DMS153 treated with DMSO at 0.1 percent for 48 hours (cell line): ENCODE results near the gene HMGB4.

Experiments
- DNase-seq: peaks from one replicate; lab custom pipeline; 2025; ENCODE audit not compliant: unreplicated experiment; lab: John Stamatoyannopoulos, UW

Gene HMGB4

GRCh38 chr1:33846861-33847260, 17.0 kb upstream of the HMGB4 start:
- no peak for DNase-seq

- DNase-seq: no peak
Observed at GRCh38 chr1:33848205-33848937, 15.5 kb upstream of the HMGB4 start.

GRCh38 chr1:33849211-33849610, 14.7 kb upstream of the HMGB4 start:
- no peak for DNase-seq

- no peak for DNase-seq
Observed at GRCh38 chr1:33850481-33850880, 13.4 kb upstream of the HMGB4 start.

GRCh38 chr1:33852711-33853110, 11.2 kb upstream of the HMGB4 start:
- DNase-seq: no peak

GRCh38 chr1:33853431-33853830, 10.4 kb upstream of the HMGB4 start:
- DNase-seq: no peak

GRCh38 chr1:33854091-33854490, 9.8 kb upstream of the HMGB4 start:
- DNase-seq: no peak

- DNase-seq: no peak
Observed at GRCh38 chr1:33860671-33861070, 3.2 kb upstream of the HMGB4 start.

- no peak for DNase-seq
Observed at GRCh38 chr1:33864460-33865389, 846 bp downstream of the HMGB4 start.

- DNase-seq: no peak
Observed at GRCh38 chr1:33866281-33866680, 2.4 kb downstream of the HMGB4 start.

GRCh38 chr1:33867684-33868083, 3.8 kb downstream of the HMGB4 start:
- DNase-seq: no peak

- DNase-seq: no peak
Observed at GRCh38 chr1:33872275-33872674, 8.4 kb downstream of the HMGB4 start.

GRCh38 chr1:33872683-33873082, 8.8 kb downstream of the HMGB4 start:
- no peak for DNase-seq

GRCh38 chr1:33874636-33875035, 10.8 kb downstream of the HMGB4 start:
- DNase-seq: no peak

- DNase-seq: no peak
Observed at GRCh38 chr1:33875862-33876261, 12.0 kb downstream of the HMGB4 start.

GRCh38 chr1:33876970-33877650, 13.2 kb downstream of the HMGB4 start:
- no peak for DNase-seq

- DNase-seq: no peak
Observed at GRCh38 chr1:33878392-33878791, 14.5 kb downstream of the HMGB4 start.

- no peak for DNase-seq
Observed at GRCh38 chr1:33880305-33880704, 16.4 kb downstream of the HMGB4 start.

- no peak for DNase-seq
Observed at GRCh38 chr1:33886496-33886895, 22.6 kb downstream of the HMGB4 start.

GRCh38 chr1:33893147-33893830, 29.4 kb downstream of the HMGB4 start:
- no peak for DNase-seq

GRCh38 chr1:33895396-33895795, 31.5 kb downstream of the HMGB4 start:
- no peak for DNase-seq
